IMR-90 (cell line): ENCODE results near the gene ARNT2. TPM values are rescaled to one million over a fixed set of nuclear protein-coding genes. Genes with fewer than 3 reads are reported as not detected.
A peak's percentile ranks its signal among the peaks of the same experiment; 100 is the strongest.

Source experiments
- ATAC-seq: fragments of 200-7000 bp; cut with Tn5 transposase; 2 replicates; pipeline ENCODE4 v1.9.1; 2020; ENCODE audit warnings: low read depth, mild to moderate bottlenecking, moderate library complexity
- BruUV-seq: library from RNA; stranded (reverse); fragments of 400-500 nt; replicated peaks from 2 replicates; lab custom pipeline; 2021; lab: Mats Ljungman, UMichigan
- CTCF ChIA-PET: fragments of 300-600 bp; formaldehyde crosslinking; extraction: SDS; loops from one replicate; lab custom pipeline; 2021; ENCODE audit warnings: antibody characterized with exemption; lab: Yijun Ruan, JAX
- POLR2A ChIA-PET: fragments of 300-600 bp; sonication (Branson Sonifier 250); formaldehyde crosslinking; loops from one replicate; lab custom pipeline; 2022; ENCODE audit warnings: antibody characterized with exemption; ENCODE audit not compliant: unreplicated experiment; lab: Charles Lee
- DNase-seq: peaks from one replicate; pipeline ENCODE4 v3.0.0; 2013
- H2AFZ ChIP-seq: replicated peaks from 2 replicates; pipeline ENCODE3; 2013; ENCODE audit warnings: low read length, mild to moderate bottlenecking; ENCODE audit not compliant: poor library complexity
- H2AK5ac ChIP-seq: 2 replicates; pipeline ENCODE4 v1.6.1; 2013; ENCODE audit warnings: low read depth, low read length, inconsistent platforms
- H2AK9ac ChIP-seq: replicated peaks from 2 replicates; pipeline ENCODE3; 2013; ENCODE audit warnings: mild to moderate bottlenecking, low read depth, low read length, moderate library complexity; ENCODE audit not compliant: poor library complexity
- H2BK120ac ChIP-seq: 2 replicates; pipeline ENCODE4 v1.6.1; 2013; ENCODE audit warnings: low read depth, low read length, inconsistent platforms
- H2BK15ac ChIP-seq: 3 replicates; pipeline ENCODE4 v1.6.1; 2013; ENCODE audit warnings: low read depth, low read length, inconsistent platforms
- H2BK20ac ChIP-seq: 2 replicates; pipeline ENCODE4 v1.6.1; 2013; ENCODE audit warnings: low read depth, mild to moderate bottlenecking, inconsistent platforms, low read length, moderate library complexity
- H2BK5ac ChIP-seq: 2 replicates; pipeline ENCODE4 v1.6.1; 2013; ENCODE audit warnings: mild to moderate bottlenecking, low read depth, low read length, inconsistent platforms; ENCODE audit not compliant: poor library complexity, severe bottlenecking
- H3K14ac ChIP-seq: replicated peaks from 2 replicates; pipeline ENCODE4 v1.6.1; 2013; ENCODE audit warnings: low read depth, low read length, inconsistent platforms
- H3K18ac ChIP-seq: 2 replicates; pipeline ENCODE4 v1.6.1; 2013; ENCODE audit warnings: low read depth, low read length, control low read depth
- H3K23ac ChIP-seq: 2 replicates; pipeline ENCODE4 v1.6.1; 2013; ENCODE audit warnings: low read depth, low read length, inconsistent platforms
- H3K27ac ChIP-seq: 2 replicates; pipeline ENCODE4 v1.5.1; 2013; ENCODE audit warnings: mild to moderate bottlenecking, control low read depth, low read length; ENCODE audit not compliant: insufficient read depth
- H3K27me3 ChIP-seq: 2 replicates; pipeline ENCODE4 v1.6.1; 2013; ENCODE audit warnings: low read length; ENCODE audit not compliant: control insufficient read depth, insufficient read depth
- H3K36me3 ChIP-seq: 2 replicates; pipeline ENCODE4 v1.6.1; 2013; ENCODE audit warnings: low read length, mixed read lengths; ENCODE audit not compliant: control insufficient read depth, insufficient read depth
- H3K4ac ChIP-seq: 2 replicates; pipeline ENCODE4 v1.6.1; 2013; ENCODE audit warnings: low read depth, low read length, inconsistent platforms
- H3K4me1 ChIP-seq: 2 replicates; pipeline ENCODE4 v1.6.1; 2013; ENCODE audit warnings: low read length, mixed read lengths; ENCODE audit not compliant: control insufficient read depth, insufficient read depth
- H3K4me2 ChIP-seq: 2 replicates; pipeline ENCODE4 v1.6.1; 2013; ENCODE audit warnings: low read depth, mild to moderate bottlenecking, control low read depth, low read length, moderate library complexity
- H3K4me3 ChIP-seq: 2 replicates; pipeline ENCODE4 v1.5.1; 2013; ENCODE audit warnings: low read depth, mild to moderate bottlenecking, control low read depth, low read length, moderate library complexity; ENCODE audit not compliant: insufficient read depth
- H3K56ac ChIP-seq: 2 replicates; pipeline ENCODE4 v1.6.1; 2013; ENCODE audit warnings: low read length, inconsistent platforms; ENCODE audit not compliant: insufficient read depth; ENCODE audit errors: extremely low read depth
- H3K79me1 ChIP-seq, 2 experiments: 2 replicates each; pipeline ENCODE4 v1.6.1; 2013; ENCODE audit warnings: low read length in 2 of 2, inconsistent platforms in 1 of 2, low read depth in 1 of 2
- H3K9ac ChIP-seq: 2 replicates; pipeline ENCODE4 v1.6.1; 2013; ENCODE audit warnings: low read depth, low read length, control low read depth
- H3K9me1 ChIP-seq: 2 replicates; pipeline ENCODE4 v1.6.1; 2013; ENCODE audit warnings: low read length, inconsistent platforms; ENCODE audit not compliant: insufficient read depth
- H3K9me3 ChIP-seq: 2 replicates; pipeline ENCODE4 v1.6.1; 2013; ENCODE audit warnings: low read length; ENCODE audit not compliant: control insufficient read depth, insufficient read depth
- H4K20me1 ChIP-seq: 2 replicates; pipeline ENCODE4 v1.6.1; 2013; ENCODE audit warnings: low read length, inconsistent platforms; ENCODE audit not compliant: insufficient read depth
- H4K5ac ChIP-seq: 2 replicates; pipeline ENCODE4 v1.6.1; 2013; ENCODE audit warnings: mild to moderate bottlenecking, low read depth, low read length, control low read depth
- H4K8ac ChIP-seq, 2 experiments: 2 replicates each; pipeline ENCODE4 v1.6.1; 2013; ENCODE audit warnings: low read depth in 2 of 2, low read length in 2 of 2, control low read depth in 1 of 2, inconsistent platforms in 1 of 2
- H4K91ac ChIP-seq: 2 replicates; pipeline ENCODE4 v1.6.1; 2013; ENCODE audit warnings: low read depth, low read length, inconsistent platforms; ENCODE audit not compliant: insufficient read depth
- BHLHE40 ChIP-seq: fragments of 150-350 bp; IDR thresholded peaks from 2 replicates; pipeline ENCODE4 v1.6.1; 2016; ENCODE audit warnings: mild to moderate bottlenecking, low read depth, low read length
- CEBPB ChIP-seq: IDR thresholded peaks from 2 replicates; pipeline ENCODE4 v1.6.1; 2012; ENCODE audit warnings: low read depth, low read length, improper control_type of control experiment
- CHD1 ChIP-seq: IDR thresholded peaks from 2 replicates; pipeline ENCODE4 v1.6.1; 2012; ENCODE audit warnings: low read depth, low read length, improper control_type of control experiment
- FOS ChIP-seq: fragments of 150-350 bp; IDR thresholded peaks from 2 replicates; pipeline ENCODE4 v1.6.1; 2016; ENCODE audit warnings: low read depth, low read length
- MXI1 ChIP-seq: IDR thresholded peaks from 2 replicates; pipeline ENCODE4 v1.6.1; 2012; ENCODE audit warnings: low read depth, mild to moderate bottlenecking, low read length, moderate library complexity, borderline replicate concordance
- NFE2L2 ChIP-seq: fragments of 150-350 bp; IDR thresholded peaks from 2 replicates; pipeline ENCODE4 v1.6.1; 2016; ENCODE audit warnings: low read depth, mild to moderate bottlenecking, low read length
- POLR2A ChIP-seq: IDR thresholded peaks from 2 replicates; pipeline ENCODE4 v1.6.1; 2012; ENCODE audit warnings: mild to moderate bottlenecking, low read depth, low read length
- RAD21 ChIP-seq: IDR thresholded peaks from 2 replicates; pipeline ENCODE4 v1.6.1; 2012; ENCODE audit warnings: low read length, improper control_type of control experiment
- RCOR1 ChIP-seq: IDR thresholded peaks from 2 replicates; pipeline ENCODE4 v1.6.1; 2012; ENCODE audit warnings: mild to moderate bottlenecking, low read length, improper control_type of control experiment; ENCODE audit not compliant: insufficient replicate concordance
- SMC3 ChIP-seq: fragments of 150-350 bp; IDR thresholded peaks from 2 replicates; pipeline ENCODE4 v1.6.1; 2016; ENCODE audit warnings: low read depth, mild to moderate bottlenecking, antibody characterized with exemption, low read length, moderate library complexity
- WGBS, 2 experiments: methylation state at CpG; one replicate each; pipeline versions ENCODE4 v1.1.5 to v1.1.7; 2013; ENCODE audit warnings: missing lambda C conversion rate in 2 of 2; ENCODE audit not compliant: insufficient read length in 1 of 2; ENCODE audit errors: extremely low coverage in 2 of 2; 5-methylcytosine and 5-hydroxymethylcytosine counted together
- dilution Hi-C: fragments of 300-500 bp; cut with HindIII; formaldehyde crosslinking; loops from one replicate; pipeline ENCODE4 v1.14.3; 2018; ENCODE audit warnings: low sequenced_read_pairs; ENCODE audit not compliant: unreplicated experiment
- in situ Hi-C: fragments of 300-500 bp; cut with MboI; formaldehyde crosslinking; loops from 3 replicates; pipeline ENCODE4 v1.14.3; 2019; ENCODE audit warnings: low sequenced_read_pairs, inconsistent platforms, mixed read lengths
- intact Hi-C: fragments of 100-400 bp; cut with micrococcal nuclease; formaldehyde crosslinking; loops from 2 replicates; pipeline ENCODE4 v1.10.0; 2022
- polyA plus RNA-seq, 3 experiments: library from polyadenylated mRNA; depleted of rRNA; stranded (reverse); fragments of >200 nt; gene quantifications; 2 replicates each; pipeline ENCODE4 v1.2.3, GENCODE V29; 2012; ENCODE audit warnings: low replicate concordance in 1 of 3
- total RNA-seq: library from RNA; depleted of rRNA; stranded (reverse); fragments of >200 nt; gene quantifications from 2 replicates; pipeline ENCODE4 v1.2.3, GENCODE V29; 2012
- TF ChIP-seq, protein P1 (sequence below): fragments of 150-350 bp; IDR thresholded peaks from 2 replicates; pipeline ENCODE4 v1.6.1; 2016; ENCODE audit warnings: low read depth, mild to moderate bottlenecking, low read length, moderate library complexity, borderline replicate concordance
- TF ChIP-seq, protein P2 (sequence below): conservative IDR thresholded peaks from 2 replicates; pipeline ENCODE4 v1.5.1; 2012; ENCODE audit warnings: mild to moderate bottlenecking, low read depth, low read length, improper control_type of control experiment

The ARNT2 gene
- total and polyA plus RNA-seq, 2 of the 4 experiments (the other 2 are of a cell fraction), result 18.2 to 19.0 TPM

DNA sequence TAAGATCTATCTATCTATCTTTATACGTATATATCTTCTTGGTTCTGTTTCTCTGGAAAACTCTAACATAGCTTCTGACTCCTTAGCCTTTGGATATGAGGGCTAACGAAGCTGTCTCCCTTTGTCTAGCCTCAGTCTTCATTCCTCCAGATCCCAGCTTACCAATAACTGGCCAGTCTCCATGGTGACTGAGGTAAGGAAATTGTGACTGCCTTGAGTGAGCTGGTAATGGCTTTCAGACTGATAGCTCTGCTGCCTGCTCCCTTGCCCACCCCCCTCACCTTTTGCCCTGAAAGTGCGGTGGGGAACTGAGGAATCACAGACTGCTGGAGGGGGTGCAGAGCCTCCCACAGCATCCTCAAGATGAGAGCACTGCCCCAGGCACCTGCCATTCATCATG is 225.2 kb downstream of the ARNT2 start:
- ATAC-seq (no peak), DNase-seq (no peak)
- H4K8ac ChIP-seq, result no peak overlapping the region
- no CpG with 5 or more reads among the region's 3 CpGs for WGBS, 2 experiments
- H3K4me2 ChIP-seq, result no peak overlapping the region
- ChIA-PET POLR2A (no interaction called here), CTCF (no interaction called here)
- peak overlapping the region; percentile 29 for H2AFZ ChIP-seq
- H4K5ac ChIP-seq, result no peak overlapping the region
- H2BK120ac ChIP-seq, result no peak overlapping the region
- H3K36me3 ChIP-seq, result no peaks in the 10 kb centered on the region
- H3K23ac ChIP-seq, result no peak overlapping the region
- H4K20me1 ChIP-seq, result no peaks in the 10 kb centered on the region
- H2BK15ac ChIP-seq, result no peak overlapping the region
- no peak overlapping the region for H2AK5ac ChIP-seq
- H3K27me3 ChIP-seq, result no peaks in the 10 kb centered on the region
- no peaks in the 10 kb centered on the region for H3K9me1 ChIP-seq
- H3K9ac ChIP-seq, result no peak overlapping the region
- H2AK9ac ChIP-seq, result peak overlapping the region; percentile 55
- no peak overlapping the region for H3K56ac ChIP-seq
- no peak overlapping the region for H2BK20ac ChIP-seq
- H3K14ac ChIP-seq, result no peak overlapping the region
- H2BK5ac ChIP-seq, result no peak overlapping the region
- no peaks in the 10 kb centered on the region for H3K79me1 ChIP-seq
- H3K18ac ChIP-seq, result no peak overlapping the region
- no peak overlapping the region for H3K4ac ChIP-seq
- H3K4me1 ChIP-seq, result peaks cover 2% of the 10 kb centered on the region; the same call in 1 of the 2 replicates
- intact Hi-C loops (no loop called here), in situ Hi-C loops (no loop called here), dilution Hi-C loops (no loop called here)
- 0 out of 2 replicates have a peak, but pooled peaks cover 4% of the 10 kb centered on the region for H3K9me3 ChIP-seq
- no TSS peak for BruUV-seq
- no peak for TF ChIP-seq NFE2L2
- TF ChIP-seq, protein P1, sequence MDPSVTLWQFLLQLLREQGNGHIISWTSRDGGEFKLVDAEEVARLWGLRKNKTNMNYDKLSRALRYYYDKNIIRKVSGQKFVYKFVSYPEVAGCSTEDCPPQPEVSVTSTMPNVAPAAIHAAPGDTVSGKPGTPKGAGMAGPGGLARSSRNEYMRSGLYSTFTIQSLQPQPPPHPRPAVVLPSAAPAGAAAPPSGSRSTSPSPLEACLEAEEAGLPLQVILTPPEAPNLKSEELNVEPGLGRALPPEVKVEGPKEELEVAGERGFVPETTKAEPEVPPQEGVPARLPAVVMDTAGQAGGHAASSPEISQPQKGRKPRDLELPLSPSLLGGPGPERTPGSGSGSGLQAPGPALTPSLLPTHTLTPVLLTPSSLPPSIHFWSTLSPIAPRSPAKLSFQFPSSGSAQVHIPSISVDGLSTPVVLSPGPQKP, result no peak
- TF ChIP-seq CEBPB, result no peak
- TF ChIP-seq, protein P2, sequence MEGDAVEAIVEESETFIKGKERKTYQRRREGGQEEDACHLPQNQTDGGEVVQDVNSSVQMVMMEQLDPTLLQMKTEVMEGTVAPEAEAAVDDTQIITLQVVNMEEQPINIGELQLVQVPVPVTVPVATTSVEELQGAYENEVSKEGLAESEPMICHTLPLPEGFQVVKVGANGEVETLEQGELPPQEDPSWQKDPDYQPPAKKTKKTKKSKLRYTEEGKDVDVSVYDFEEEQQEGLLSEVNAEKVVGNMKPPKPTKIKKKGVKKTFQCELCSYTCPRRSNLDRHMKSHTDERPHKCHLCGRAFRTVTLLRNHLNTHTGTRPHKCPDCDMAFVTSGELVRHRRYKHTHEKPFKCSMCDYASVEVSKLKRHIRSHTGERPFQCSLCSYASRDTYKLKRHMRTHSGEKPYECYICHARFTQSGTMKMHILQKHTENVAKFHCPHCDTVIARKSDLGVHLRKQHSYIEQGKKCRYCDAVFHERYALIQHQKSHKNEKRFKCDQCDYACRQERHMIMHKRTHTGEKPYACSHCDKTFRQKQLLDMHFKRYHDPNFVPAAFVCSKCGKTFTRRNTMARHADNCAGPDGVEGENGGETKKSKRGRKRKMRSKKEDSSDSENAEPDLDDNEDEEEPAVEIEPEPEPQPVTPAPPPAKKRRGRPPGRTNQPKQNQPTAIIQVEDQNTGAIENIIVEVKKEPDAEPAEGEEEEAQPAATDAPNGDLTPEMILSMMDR, result no peak
- no peak for TF ChIP-seq RAD21
- TF ChIP-seq POLR2A, result no peak
- TF ChIP-seq MXI1, result no peak
- TF ChIP-seq SMC3, result no peak
- TF ChIP-seq CHD1, result no peak
- TF ChIP-seq BHLHE40, result no peak
- TF ChIP-seq RCOR1, result no peak
- TF ChIP-seq FOS, result no peak
- no peak overlapping the region for H3K27ac ChIP-seq
- no peak overlapping the region for H4K91ac ChIP-seq
- H3K4me3 ChIP-seq, result no peak overlapping the region
